Parathyroid adenoma (tissue), 2 donors: ENCODE measurements around the gene ATP7B.

Source experiments
- H2AFZ ChIP-seq: fragments of 300-600 bp; sonication (generic); one replicate; pipeline ENCODE4 v1.7.0; 2017; ENCODE audit warnings: antibody characterized with exemption, mild to moderate bottlenecking
- H3K27ac ChIP-seq: fragments of 300-600 bp; sonication (generic); one replicate; pipeline ENCODE4 v1.7.0; 2017
- H3K27me3 ChIP-seq: fragments of 300-600 bp; sonication (generic); one replicate; pipeline ENCODE4 v1.7.0; 2017; ENCODE audit warnings: low read length; ENCODE audit not compliant: control insufficient read depth, insufficient read depth
- H3K36me3 ChIP-seq: fragments of 300-600 bp; sonication (generic); one replicate; pipeline ENCODE4 v1.7.0; 2017; ENCODE audit warnings: low read length; ENCODE audit not compliant: control insufficient read depth, insufficient read depth
- H3K4me1 ChIP-seq: fragments of 300-600 bp; sonication (generic); one replicate; pipeline ENCODE4 v1.7.0; 2017; ENCODE audit warnings: control low read depth
- H3K4me2 ChIP-seq: fragments of 300-600 bp; sonication (generic); one replicate; pipeline ENCODE4 v1.7.0; 2017; ENCODE audit warnings: low read length
- H3K4me3 ChIP-seq: fragments of 300-600 bp; sonication (generic); one replicate; pipeline ENCODE4 v1.7.0; 2017; ENCODE audit warnings: low read depth, low read length
- H3K79me2 ChIP-seq: fragments of 300-600 bp; sonication (generic); one replicate; pipeline ENCODE4 v1.7.0; 2017; ENCODE audit warnings: control low read depth
- H3K9ac ChIP-seq: fragments of 300-600 bp; sonication (generic); one replicate; pipeline ENCODE4 v1.7.0; 2017; ENCODE audit warnings: mild to moderate bottlenecking
- H3K9me3 ChIP-seq: fragments of 300-600 bp; sonication (generic); one replicate; pipeline ENCODE4 v1.7.0; 2017; ENCODE audit warnings: low read length; ENCODE audit not compliant: control insufficient read depth
- CTCF ChIP-seq: fragments of 300-600 bp; sonication (generic); IDR thresholded peaks from one replicate; pipeline ENCODE4 v1.7.0; 2017; ENCODE audit warnings: antibody characterized with exemption, mild to moderate bottlenecking
- donor health status: primary hyperparathyroidism.

The ATP7B gene

GRCh38 chr13:51923983-51924539, 87.2 kb downstream of the ATP7B start:
- Histone ChIP-seq H3K4me1 (no peaks in the 10 kb centered on the region), H3K36me3 (no peaks in the 10 kb centered on the region), H3K9ac (no peak overlapping the region), H2AFZ (no peak overlapping the region), H3K4me2 (no peak overlapping the region), H3K27me3 (no peaks in the 10 kb centered on the region), H3K79me2 (no peaks in the 10 kb centered on the region), H3K9me3 (no peaks in the 10 kb centered on the region), H3K27ac (no peak overlapping the region), H3K4me3 (no peak overlapping the region)
- no peak for TF ChIP-seq CTCF

- H3K4me3 ChIP-seq = no peak overlapping the region
- H3K4me1 ChIP-seq = no peaks in the 10 kb centered on the region
- H3K9ac ChIP-seq = no peak overlapping the region
- H2AFZ ChIP-seq = no peak overlapping the region
- H3K36me3 ChIP-seq = no peaks in the 10 kb centered on the region
- H3K27ac ChIP-seq = no peak overlapping the region
- no peaks in the 10 kb centered on the region for H3K9me3 ChIP-seq
- no peak overlapping the region for H3K4me2 ChIP-seq
- no peak for TF ChIP-seq CTCF
- H3K79me2 ChIP-seq = no peaks in the 10 kb centered on the region
- H3K27me3 ChIP-seq = no peaks in the 10 kb centered on the region
These were observed 88.3 kb downstream of the ATP7B start for GRCh38 chr13:51922771-51923480.

- Histone ChIP-seq H3K4me3 (no peak overlapping the region), H3K9me3 (no peaks in the 10 kb centered on the region)
- TF ChIP-seq CTCF = no peak
These were observed 89.2 kb downstream of the ATP7B start for GRCh38 chr13:51921790-51922740.

GRCh38 chr13:51920786-51921185, 90.5 kb downstream of the ATP7B start:
- Histone ChIP-seq H3K9me3 (no peaks in the 10 kb centered on the region), H3K27ac (no peak overlapping the region), H3K36me3 (no peaks in the 10 kb centered on the region), H3K4me1 (no peaks in the 10 kb centered on the region), H2AFZ (no peak overlapping the region), H3K4me3 (no peak overlapping the region), H3K79me2 (no peaks in the 10 kb centered on the region), H3K9ac (no peak overlapping the region), H3K27me3 (no peaks in the 10 kb centered on the region), H3K4me2 (no peak overlapping the region)
- TF ChIP-seq CTCF = no peak

More at GRCh38 chr13:51921790-51922740, 89.2 kb downstream of the ATP7B start:
- H3K4me1 ChIP-seq = no peaks in the 10 kb centered on the region
- no peaks in the 10 kb centered on the region for H3K27me3 ChIP-seq
- H2AFZ ChIP-seq = no peak overlapping the region
- no peaks in the 10 kb centered on the region for H3K36me3 ChIP-seq
- no peak overlapping the region for H3K27ac ChIP-seq
- H3K9ac ChIP-seq = no peak overlapping the region
- H3K79me2 ChIP-seq = no peaks in the 10 kb centered on the region
- no peak overlapping the region for H3K4me2 ChIP-seq
